HCT116 (cell line): ENCODE data around the gene TAF1C. TPM values are rescaled to one million over a fixed set of nuclear protein-coding genes. Genes with fewer than 3 reads are reported as not detected.

Experiments used
- ATAC-seq: fragments of 200-7000 bp; cut with Tn5 transposase; 2 replicates; pipeline ENCODE4 v1.9.1; 2020; ENCODE audit warnings: mild to moderate bottlenecking, moderate library complexity
- BruUV-seq: library from RNA; stranded (reverse); fragments of 400-500 nt; replicated peaks from 2 replicates; lab custom pipeline; 2021; lab: Mats Ljungman, UMichigan
- CTCF ChIA-PET: fragments of 300-600 bp; sonication (Branson Sonifier 250); formaldehyde crosslinking; loops from one replicate; lab custom pipeline; 2021; ENCODE audit warnings: antibody characterized with exemption; lab: Charles Lee
- POLR2A ChIA-PET: fragments of 300-600, 350-600 bp; sonication (Branson Sonifier 250); formaldehyde crosslinking; loops from one replicate; lab custom pipeline; 2021; ENCODE audit warnings: antibody characterized with exemption; lab: Charles Lee
- RAD21 ChIA-PET, 2 experiments: fragments of 300-600 bp; sonication (Branson Sonifier 250); formaldehyde crosslinking; loops; one replicate each; lab custom pipeline; 2023; ENCODE audit warnings: low total read pairs in 2 of 2; ENCODE audit not compliant: uncharacterized antibody in 2 of 2, unreplicated experiment in 2 of 2, low non-redundant PET in 1 of 2; lab: Charles Lee
- DNase-seq: peaks from one replicate; pipeline ENCODE4 v3.0.0-alpha.2; 2010; ENCODE audit warnings: low read depth, low spot score
- H2AFZ ChIP-seq: fragments of 200-600 bp; shearing (Covaris generic), sonication (generic); 2 replicates; pipeline ENCODE4 v1.6.1; 2017; ENCODE audit warnings: low read depth, mixed run types, mixed read lengths, antibody characterized with exemption, low read length; ENCODE audit not compliant: poor library complexity, severe bottlenecking
- H3K27ac ChIP-seq: 2 replicates; pipeline ENCODE4 v1.5.1; 2012; ENCODE audit warnings: low read depth, low read length
- H3K27me3 ChIP-seq: fragments of 200-600 bp; sonication (generic); 2 replicates; pipeline ENCODE4 v1.6.1; 2016; ENCODE audit warnings: mixed run types, low read length, mixed read lengths; ENCODE audit not compliant: insufficient read depth
- H3K36me3 ChIP-seq, 2 experiments: fragments of 200-500 bp in 1 of 2; fragments of 200-600 bp in 1 of 2; sonication (Bioruptor generic) in 1 of 2; sonication (generic) in 1 of 2; 2 replicates each; pipeline versions ENCODE4 v1.5.1 to v1.6.1; 2014 to 2016; ENCODE audit warnings: low read length in 2 of 2, inconsistent platforms in 1 of 2, mixed read lengths in 1 of 2, mixed run types in 1 of 2; ENCODE audit not compliant: insufficient read depth in 2 of 2, control insufficient read depth in 1 of 2
- H3K4me1 ChIP-seq, 2 experiments: fragments of 200-600 bp in 1 of 2; sonication (generic) in 1 of 2; 2 replicates each; pipeline versions ENCODE4 v1.5.1 to v1.6.1; 2012 to 2017; ENCODE audit warnings: low read length in 2 of 2, inconsistent platforms in 1 of 2, mild to moderate bottlenecking in 1 of 2, mixed read lengths in 1 of 2, mixed run types in 1 of 2, moderate library complexity in 1 of 2; ENCODE audit not compliant: insufficient read depth in 2 of 2, control insufficient read depth in 1 of 2
- H3K4me2 ChIP-seq: fragments of 200-600 bp; sonication (generic); 2 replicates; pipeline ENCODE4 v1.6.1; 2017; ENCODE audit warnings: mixed run types, low read length, mixed read lengths
- H3K4me3 ChIP-seq, 2 experiments: fragments of 200-600 bp in 1 of 2; sonication (generic) in 1 of 2; replicated peaks in 1 of 2; 2 replicates each; pipeline ENCODE4 v1.5.1; 2011 to 2016; ENCODE audit warnings: low read length in 2 of 2, control low read depth in 1 of 2, low read depth in 1 of 2, mild to moderate bottlenecking in 1 of 2, mixed read lengths in 1 of 2, mixed run types in 1 of 2
- H3K79me2 ChIP-seq: fragments of 200-600 bp; sonication (generic); 2 replicates; pipeline ENCODE4 v1.6.1; 2017; ENCODE audit warnings: mild to moderate bottlenecking, mixed run types, low read length, moderate library complexity, mixed read lengths; ENCODE audit not compliant: insufficient read depth
- H3K9ac ChIP-seq: fragments of 200-600 bp; sonication (generic); 2 replicates; pipeline ENCODE4 v1.6.1; 2016; ENCODE audit warnings: low read length, mixed read lengths
- H3K9me2 ChIP-seq: fragments of 200-600 bp; sonication (generic), shearing (Covaris generic); 2 replicates; pipeline ENCODE4 v1.6.1; 2017; ENCODE audit warnings: mixed run types, mild to moderate bottlenecking, moderate library complexity; ENCODE audit not compliant: insufficient read depth
- H3K9me3 ChIP-seq, 2 experiments: fragments of 200-500 bp in 1 of 2; fragments of 200-600 bp in 1 of 2; sonication (Bioruptor generic) in 1 of 2; sonication (generic) in 1 of 2; 2 replicates each; pipeline ENCODE4 v1.6.1; 2014 to 2017; ENCODE audit warnings: low read length in 2 of 2, mixed read lengths in 2 of 2, inconsistent platforms in 1 of 2, low read depth in 1 of 2, mild to moderate bottlenecking in 1 of 2, mixed run types in 1 of 2, moderate library complexity in 1 of 2; ENCODE audit not compliant: control insufficient read depth in 1 of 2, insufficient read depth in 1 of 2
- H4K20me1 ChIP-seq: fragments of 200-600 bp; sonication (generic), shearing (Covaris generic); 2 replicates; pipeline ENCODE4 v1.6.1; 2017; ENCODE audit warnings: mixed run types, mild to moderate bottlenecking, moderate library complexity; ENCODE audit not compliant: insufficient read depth
- CEBPB ChIP-seq: IDR thresholded peaks from 2 replicates; pipeline ENCODE4 v1.6.1; 2012; ENCODE audit warnings: low read depth
- EGR1 ChIP-seq: IDR thresholded peaks from 2 replicates; pipeline ENCODE4 v1.6.1; 2012; ENCODE audit warnings: low read depth
- ELF1 ChIP-seq: IDR thresholded peaks from 2 replicates; pipeline ENCODE4 v1.6.1; 2012; ENCODE audit warnings: low read depth, borderline replicate concordance
- EZH2 ChIP-seq: fragments of 200-600 bp; sonication (generic); IDR thresholded peaks from 2 replicates; pipeline ENCODE4 v1.6.1; 2017; ENCODE audit warnings: antibody characterized with exemption, mixed run types
- EZH2phosphoT487 ChIP-seq: fragments of 200-600 bp; IDR thresholded peaks from 2 replicates; pipeline ENCODE4 v1.6.1; 2018; ENCODE audit warnings: antibody characterized with exemption, borderline replicate concordance
- POLR2A ChIP-seq: IDR thresholded peaks from 2 replicates; pipeline ENCODE4 v1.7.0; 2011; ENCODE audit warnings: borderline replicate concordance; ENCODE audit not compliant: insufficient read depth, insufficient read length; ENCODE audit errors: extremely low read depth
- SIN3A ChIP-seq: IDR thresholded peaks from 2 replicates; pipeline ENCODE4 v1.6.1; 2012; ENCODE audit warnings: low read depth
- SP1 ChIP-seq: IDR thresholded peaks from 2 replicates; pipeline ENCODE4 v1.6.1; 2012; ENCODE audit warnings: low read depth
- SRF ChIP-seq: IDR thresholded peaks from 2 replicates; pipeline ENCODE4 v1.6.1; 2012; ENCODE audit warnings: low read depth
- YY1 ChIP-seq: IDR thresholded peaks from 2 replicates; pipeline ENCODE4 v1.6.1; 2011; ENCODE audit warnings: low read length, low read depth, moderate library complexity, mild to moderate bottlenecking; ENCODE audit not compliant: insufficient replicate concordance; ENCODE audit errors: extremely low read depth
- ZNF274 ChIP-seq: fragments of 200-500 bp; sonication (Bioruptor generic); IDR thresholded peaks from 2 replicates; pipeline ENCODE4 v1.6.1; 2014; ENCODE audit warnings: mild to moderate bottlenecking, low read depth, low read length, inconsistent platforms
- intact Hi-C: fragments of 100-400 bp; cut with micrococcal nuclease; formaldehyde crosslinking; loops from 2 replicates; pipeline ENCODE4 v1.10.0; 2022
- total RNA-seq: library from RNA; stranded (reverse); gene quantifications from one replicate; pipeline ENCODE4 v1.2.1, GENCODE V29; 2021; ENCODE audit not compliant: unreplicated experiment
- TF ChIP-seq, protein P1 (sequence below): IDR thresholded peaks from 2 replicates; pipeline ENCODE4 v1.6.1; 2012
- TF ChIP-seq, protein P2 (sequence below): IDR thresholded peaks from 2 replicates; pipeline ENCODE4 v1.6.1; 2012
- TF ChIP-seq, protein P3 (sequence below): IDR thresholded peaks from 2 replicates; pipeline ENCODE4 v1.6.1; 2012; ENCODE audit warnings: low read depth

TAF1C gene
- total RNA-seq, 1 experiment from 2014 or later, result 76.3 TPM

DNA sequence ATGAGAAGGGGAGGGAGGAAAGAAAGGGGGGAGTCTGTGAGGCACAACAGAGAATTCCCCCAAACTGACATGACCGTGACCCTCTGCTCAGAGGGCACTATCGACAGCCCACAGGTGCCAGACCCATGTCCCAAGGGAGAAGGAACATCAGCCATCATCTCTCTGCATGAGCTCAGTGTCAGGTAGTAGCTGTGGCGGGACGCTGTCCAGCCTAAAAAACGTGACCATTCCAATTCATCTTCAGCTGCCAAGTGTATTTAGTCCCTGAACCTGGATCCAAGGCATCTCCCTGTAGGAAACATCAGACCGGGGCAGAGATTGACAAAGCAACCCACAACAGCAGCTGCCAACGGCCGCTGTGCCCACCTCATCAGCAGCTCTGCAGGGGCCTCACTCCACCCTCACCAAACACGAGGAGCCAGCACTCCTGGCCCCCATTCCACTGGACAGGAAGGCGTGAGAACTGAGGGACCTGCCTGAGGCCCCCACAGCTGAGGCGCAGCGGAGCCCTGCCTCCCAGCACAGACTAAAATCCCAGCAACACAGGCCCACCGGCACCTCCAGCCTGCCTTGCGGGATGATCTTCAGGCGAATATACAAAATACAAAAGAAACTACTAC is 8.6 kb downstream of the TAF1C start:
- Histone ChIP-seq H3K9ac (no peak overlapping the region), H3K27ac (no peak overlapping the region), H3K9me2 (no peaks in the 10 kb centered on the region), H4K20me1 (no peaks in the 10 kb centered on the region), H3K36me3 (peaks cover 24 to 34% of the 10 kb centered on the region in 2 experiments; a peak in 3 of 4 replicates), H2AFZ (no peak overlapping the region), H3K4me2 (peak overlapping the region; percentile 2; the same call in 1 of the 2 replicates), H3K27me3 (no peaks in the 10 kb centered on the region), H3K9me3 (no peaks in the 10 kb centered on the region), H3K4me3 (no peak overlapping the region), H3K79me2 (peaks cover 10% of the 10 kb centered on the region; the same call in 1 of the 2 replicates), H3K4me1 (peaks cover 0 to 18% of the 10 kb centered on the region in 2 experiments; a peak in 3 of 4 replicates)
- intact Hi-C loops, result no loop called here
- TF ChIP-seq POLR2A, result no peak
- TF ChIP-seq, protein P1, sequence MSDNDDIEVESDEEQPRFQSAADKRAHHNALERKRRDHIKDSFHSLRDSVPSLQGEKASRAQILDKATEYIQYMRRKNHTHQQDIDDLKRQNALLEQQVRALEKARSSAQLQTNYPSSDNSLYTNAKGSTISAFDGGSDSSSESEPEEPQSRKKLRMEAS, result no peak
- TF ChIP-seq SIN3A, result no peak
- no peak for TF ChIP-seq EZH2phosphoT487
- TF ChIP-seq, protein P2, sequence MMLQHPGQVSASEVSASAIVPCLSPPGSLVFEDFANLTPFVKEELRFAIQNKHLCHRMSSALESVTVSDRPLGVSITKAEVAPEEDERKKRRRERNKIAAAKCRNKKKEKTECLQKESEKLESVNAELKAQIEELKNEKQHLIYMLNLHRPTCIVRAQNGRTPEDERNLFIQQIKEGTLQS, result no peak
- TF ChIP-seq ELF1, result no peak
- no peak for TF ChIP-seq EGR1
- TF ChIP-seq ZNF274, result no peak
- TF ChIP-seq CEBPB, result no peak
- no peak for TF ChIP-seq SRF
- TF ChIP-seq EZH2, result no peak
- no peak for TF ChIP-seq SP1
- TF ChIP-seq YY1, result no peak
- TF ChIP-seq, protein P3, sequence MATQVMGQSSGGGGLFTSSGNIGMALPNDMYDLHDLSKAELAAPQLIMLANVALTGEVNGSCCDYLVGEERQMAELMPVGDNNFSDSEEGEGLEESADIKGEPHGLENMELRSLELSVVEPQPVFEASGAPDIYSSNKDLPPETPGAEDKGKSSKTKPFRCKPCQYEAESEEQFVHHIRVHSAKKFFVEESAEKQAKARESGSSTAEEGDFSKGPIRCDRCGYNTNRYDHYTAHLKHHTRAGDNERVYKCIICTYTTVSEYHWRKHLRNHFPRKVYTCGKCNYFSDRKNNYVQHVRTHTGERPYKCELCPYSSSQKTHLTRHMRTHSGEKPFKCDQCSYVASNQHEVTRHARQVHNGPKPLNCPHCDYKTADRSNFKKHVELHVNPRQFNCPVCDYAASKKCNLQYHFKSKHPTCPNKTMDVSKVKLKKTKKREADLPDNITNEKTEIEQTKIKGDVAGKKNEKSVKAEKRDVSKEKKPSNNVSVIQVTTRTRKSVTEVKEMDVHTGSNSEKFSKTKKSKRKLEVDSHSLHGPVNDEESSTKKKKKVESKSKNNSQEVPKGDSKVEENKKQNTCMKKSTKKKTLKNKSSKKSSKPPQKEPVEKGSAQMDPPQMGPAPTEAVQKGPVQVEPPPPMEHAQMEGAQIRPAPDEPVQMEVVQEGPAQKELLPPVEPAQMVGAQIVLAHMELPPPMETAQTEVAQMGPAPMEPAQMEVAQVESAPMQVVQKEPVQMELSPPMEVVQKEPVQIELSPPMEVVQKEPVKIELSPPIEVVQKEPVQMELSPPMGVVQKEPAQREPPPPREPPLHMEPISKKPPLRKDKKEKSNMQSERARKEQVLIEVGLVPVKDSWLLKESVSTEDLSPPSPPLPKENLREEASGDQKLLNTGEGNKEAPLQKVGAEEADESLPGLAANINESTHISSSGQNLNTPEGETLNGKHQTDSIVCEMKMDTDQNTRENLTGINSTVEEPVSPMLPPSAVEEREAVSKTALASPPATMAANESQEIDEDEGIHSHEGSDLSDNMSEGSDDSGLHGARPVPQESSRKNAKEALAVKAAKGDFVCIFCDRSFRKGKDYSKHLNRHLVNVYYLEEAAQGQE, result no peak
- RAD21 ChIA-PET, result interaction anchor here in 1 of 2 experiments (0.6 kb wide), 1 partner anchor 35 kb away, joined by 4 read pairs; no protein-coding TSS in a partner anchor
- POLR2A ChIA-PET, result interaction anchor here (1.5 to 1.9 kb wide), 2 partner anchors 9 to 31 kb away, joined by 3 to 6 read pairs; partner anchors contain the start of gene TAF1C
- no peak for DNase-seq
- CTCF ChIA-PET, result interaction anchor here (1.2 to 3.6 kb wide), 2 partner anchors 9 to 130 kb away, joined by 4 to 16 read pairs; partner anchors contain the start of gene TAF1C
- BruUV-seq, result no TSS peak
- ATAC-seq, result no peak
